ENCODE data around the gene RIPOR3. TPM values are rescaled to one million over a fixed set of nuclear protein-coding genes. Genes with fewer than 3 reads are reported as not detected.

RIPOR3 gene
- total and polyA plus RNA-seq, 5 experiments from 2014 or later = 0.53 to 2.4 (median 0.98) TPM; not detected in 2

- no peaks in the 10 kb centered on the region for H3K27me3 Mint-ChIP-seq
- no peak overlapping the region for H3K4me3 Mint-ChIP-seq
- no peaks in the 10 kb centered on the region for H3K9me3 Mint-ChIP-seq
- peak overlapping the region in 8 of 10 donors; percentile 25 to 71 (median 59) for H3K27ac Mint-ChIP-seq
- ATAC-seq = no peak
- peaks cover 0 to 85% (median 10%) of the 10 kb centered on the region in 3 donors for H3K36me3 Mint-ChIP-seq
- no peak for DNase-seq
- POLR2A ChIA-PET = interaction anchor here (0.6 to 1.1 kb wide), 2 partner anchors 23 to 373 kb away, joined by 3 read pairs; no protein-coding TSS in a partner anchor
- peaks cover 28 to 61% (median 43%) of the 10 kb centered on the region in 4 donors for H3K4me1 Mint-ChIP-seq
These were observed 126.0 kb downstream of the RIPOR3 start for GRCh38 chr20:50565383-50565782.

DNA sequence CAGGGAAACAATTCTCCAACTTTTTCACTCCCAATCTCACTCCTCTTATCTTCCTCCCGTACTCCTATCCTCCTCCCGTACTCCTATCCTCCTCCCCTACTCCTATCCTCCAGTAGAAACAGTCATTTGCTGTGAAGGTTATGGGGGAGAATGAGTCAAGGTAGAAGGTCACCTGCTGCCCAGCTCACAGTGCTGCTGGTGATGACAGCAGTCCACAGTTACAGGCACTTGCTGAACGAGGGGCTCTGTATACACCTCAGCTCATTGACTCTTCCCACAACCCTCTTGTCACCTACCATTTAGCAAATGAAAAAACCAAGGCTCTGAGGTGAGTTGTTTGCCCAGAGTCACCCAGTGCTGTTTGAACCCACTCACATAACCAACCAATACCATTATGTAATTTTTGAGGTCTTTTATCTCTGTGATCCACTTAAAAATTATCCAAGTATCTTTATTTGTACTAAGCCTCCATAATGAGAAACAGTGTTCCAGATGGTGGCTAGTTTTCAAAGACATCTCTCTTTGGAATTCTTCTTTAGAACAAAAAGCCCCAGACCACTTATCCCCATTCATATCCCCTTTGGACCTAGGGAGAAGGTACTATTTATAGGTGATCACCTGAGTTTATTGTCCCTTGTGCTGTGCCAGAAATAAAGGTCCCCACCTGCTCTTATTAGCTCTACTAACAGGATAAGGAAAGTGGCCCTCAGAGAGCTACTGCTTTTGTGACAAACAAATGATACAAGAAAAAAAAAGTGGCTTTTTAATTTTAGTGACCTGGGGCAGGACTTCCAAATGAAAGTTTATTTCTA, 128.0 kb downstream of the RIPOR3 start:
- Mint-ChIP-seq H3K36me3 (peaks cover 0 to 76% (median 10%) of the 10 kb centered on the region in 3 donors), H3K9me3 (no peaks in the 10 kb centered on the region), H3K4me1 (peaks cover 25 to 57% (median 40%) of the 10 kb centered on the region in 4 donors), H3K27me3 (no peaks in the 10 kb centered on the region), H3K27ac (peak overlapping the region in 7 of 10 donors; percentile 35 to 94 (median 54)), H3K4me3 (no peak overlapping the region)
- DNase-seq (no peak), ATAC-seq (no peak)
- POLR2A ChIA-PET = interaction anchor here (1.1 kb wide), 1 partner anchor 53 kb away, joined by 3 read pairs; the partner anchor contains the start of gene PTPN1

- peaks cover 0 to 71% (median 10%) of the 10 kb centered on the region in 3 donors for H3K36me3 Mint-ChIP-seq
- H3K9me3 Mint-ChIP-seq = no peaks in the 10 kb centered on the region
- no peaks in the 10 kb centered on the region for H3K27me3 Mint-ChIP-seq
- ATAC-seq (no peak), DNase-seq (no peak)
- peaks cover 29 to 58% (median 42%) of the 10 kb centered on the region in 4 donors for H3K4me1 Mint-ChIP-seq
- H3K27ac Mint-ChIP-seq = peak overlapping the region in 4 of 10 donors; percentile 27 to 58 (median 43)
- H3K4me3 Mint-ChIP-seq = no peak overlapping the region
- POLR2A ChIA-PET = interaction anchor here (1.1 kb wide), 1 partner anchor 52 kb away, joined by 3 read pairs; the partner anchor contains the start of gene PTPN1
These were observed 129.1 kb downstream of the RIPOR3 start for GRCh38 chr20:50562262-50562701.

GRCh38 chr20:50561379-50562078, 129.8 kb downstream of the RIPOR3 start:
- Mint-ChIP-seq H3K9me3 (no peaks in the 10 kb centered on the region), H3K27me3 (no peaks in the 10 kb centered on the region), H3K4me3 (peak overlapping the region in 3 of 10 donors; percentile 2 to 36 (median 19)), H3K4me1 (peaks cover 26 to 58% (median 40%) of the 10 kb centered on the region in 4 donors), H3K27ac (peak overlapping the region in 9 of 10 donors; percentile 5 to 79 (median 50)), H3K36me3 (peaks cover 0 to 66% (median 8%) of the 10 kb centered on the region in 3 donors)
- POLR2A ChIA-PET = no interaction called here
- ATAC-seq (no peak), DNase-seq (no peak)

GRCh38 chr20:50560867-50561266, 130.5 kb downstream of the RIPOR3 start:
- H3K36me3 Mint-ChIP-seq = peaks cover 0 to 66% (median 8%) of the 10 kb centered on the region in 3 donors
- ATAC-seq = no peak
- H3K27ac Mint-ChIP-seq = peak overlapping the region; percentile 5 to 80 (median 45)
- no peak overlapping the region for H3K4me3 Mint-ChIP-seq
- no peak for DNase-seq
- POLR2A ChIA-PET = no interaction called here
- H3K4me1 Mint-ChIP-seq = peaks cover 22 to 61% (median 42%) of the 10 kb centered on the region in 4 donors
- H3K27me3 Mint-ChIP-seq = no peaks in the 10 kb centered on the region
- H3K9me3 Mint-ChIP-seq = no peaks in the 10 kb centered on the region

GRCh38 chr20:50559856-50560638, 131.3 kb downstream of the RIPOR3 start:
- H3K4me3 Mint-ChIP-seq = no peak overlapping the region
- DNase-seq (no peak), ATAC-seq (no peak)
- H3K9me3 Mint-ChIP-seq = no peaks in the 10 kb centered on the region
- POLR2A ChIA-PET = interaction anchor here (0.7 kb wide), 1 partner anchor 14 kb away, joined by 4 read pairs; no protein-coding TSS in a partner anchor
- peaks cover 22 to 64% (median 43%) of the 10 kb centered on the region in 4 donors for H3K4me1 Mint-ChIP-seq
- H3K27me3 Mint-ChIP-seq = no peaks in the 10 kb centered on the region
- peaks cover 0 to 60% (median 6%) of the 10 kb centered on the region in 3 donors for H3K36me3 Mint-ChIP-seq
- peak overlapping the region in 5 of 10 donors; percentile 23 to 84 (median 54) for H3K27ac Mint-ChIP-seq

GRCh38 chr20:50559149-50559548, 132.2 kb downstream of the RIPOR3 start:
- Mint-ChIP-seq H3K9me3 (no peaks in the 10 kb centered on the region), H3K27ac (peak overlapping the region in 6 of 10 donors; percentile 7 to 63 (median 50)), H3K36me3 (peaks cover 0 to 51% (median 5%) of the 10 kb centered on the region in 3 donors), H3K27me3 (no peaks in the 10 kb centered on the region), H3K4me3 (no peak overlapping the region), H3K4me1 (peaks cover 22 to 58% (median 38%) of the 10 kb centered on the region in 4 donors)
- POLR2A ChIA-PET = interaction anchor here (0.7 kb wide), 1 partner anchor 15 kb away, joined by 4 read pairs; no protein-coding TSS in a partner anchor
- ATAC-seq (no peak), DNase-seq (no peak)

DNA sequence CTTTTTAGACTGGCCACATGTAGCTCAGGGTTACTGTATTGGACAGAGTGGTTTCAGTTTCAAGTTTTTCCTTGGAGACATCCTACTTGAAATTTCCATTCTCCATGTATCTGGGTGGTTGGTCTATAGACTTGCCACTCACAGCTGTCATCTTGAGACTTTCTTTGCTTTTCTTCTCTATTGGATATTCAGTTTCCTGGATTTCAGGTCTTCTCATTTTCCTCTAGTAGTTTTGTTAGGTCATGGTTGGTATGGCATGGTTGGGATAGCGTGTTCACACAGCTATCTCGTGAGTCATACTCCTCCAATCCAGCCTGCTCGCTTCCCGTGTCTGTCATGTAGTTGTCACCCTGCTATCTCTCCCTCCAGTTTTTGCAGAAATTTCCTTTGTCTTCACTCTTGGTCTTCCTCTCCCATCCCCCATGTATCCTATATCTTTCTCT, 132.8 kb downstream of the RIPOR3 start:
- ATAC-seq = no peak
- DNase-seq = no peak
- Mint-ChIP-seq H3K36me3 (peaks cover 0 to 47% (median 5%) of the 10 kb centered on the region in 3 donors), H3K27ac (peak overlapping the region in 2 of 10 donors; percentile 5 to 22), H3K27me3 (no peaks in the 10 kb centered on the region), H3K4me3 (peak overlapping the region in 1 of 10 donors; percentile 9), H3K9me3 (no peaks in the 10 kb centered on the region), H3K4me1 (peaks cover 22 to 56% (median 38%) of the 10 kb centered on the region in 4 donors)
- POLR2A ChIA-PET = no interaction called here

DNA sequence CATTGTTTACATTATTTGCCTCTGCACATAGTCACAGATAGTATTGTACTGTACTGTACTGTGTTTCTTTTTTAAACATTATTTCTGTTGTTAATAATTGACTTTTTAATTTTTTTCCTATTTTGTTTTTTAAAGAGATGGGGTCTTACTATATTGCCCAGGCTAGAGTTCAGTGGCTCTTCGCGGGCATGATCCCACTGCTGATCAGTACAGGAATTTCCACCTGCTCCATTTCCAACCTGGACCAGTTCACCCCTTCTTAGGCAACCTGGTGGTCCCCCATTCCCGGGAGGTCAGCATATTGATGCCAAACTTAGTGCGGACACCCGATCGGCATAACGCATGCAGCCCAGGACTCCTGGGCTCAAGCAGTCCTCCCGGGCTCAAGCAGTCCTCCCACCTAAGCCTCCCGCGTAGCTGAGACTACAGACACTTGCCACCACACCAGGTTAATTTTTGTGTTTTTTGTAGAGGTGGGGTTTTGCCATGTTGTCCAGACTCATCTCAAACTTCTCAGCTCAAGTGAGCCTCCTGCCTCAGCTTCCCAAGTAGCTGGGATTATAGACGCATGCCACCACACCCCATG, 133.7 kb downstream of the RIPOR3 start:
- peaks cover 20 to 50% (median 36%) of the 10 kb centered on the region in 4 donors for H3K4me1 Mint-ChIP-seq
- H3K9me3 Mint-ChIP-seq = no peaks in the 10 kb centered on the region
- ATAC-seq (no peak), DNase-seq (no peak)
- peak overlapping the region in 2 of 10 donors; percentile 18 to 38 for H3K27ac Mint-ChIP-seq
- H3K36me3 Mint-ChIP-seq = peaks cover 0 to 38% (median 1%) of the 10 kb centered on the region in 3 donors
- no peaks in the 10 kb centered on the region for H3K27me3 Mint-ChIP-seq
- H3K4me3 Mint-ChIP-seq = no peak overlapping the region
- POLR2A ChIA-PET = no interaction called here

- Mint-ChIP-seq H3K4me3 (no peak overlapping the region), H3K36me3 (peaks cover 0 to 31% (median 0%) of the 10 kb centered on the region in 3 donors), H3K9me3 (no peaks in the 10 kb centered on the region), H3K4me1 (peaks cover 22 to 39% (median 32%) of the 10 kb centered on the region in 4 donors), H3K27me3 (no peaks in the 10 kb centered on the region), H3K27ac (peak overlapping the region in 4 of 10 donors; percentile 33 to 67 (median 52))
- POLR2A ChIA-PET = no interaction called here
- no peak for ATAC-seq
- DNase-seq = no peak
These were observed 135.7 kb downstream of the RIPOR3 start for GRCh38 chr20:50555662-50556061.

DNA sequence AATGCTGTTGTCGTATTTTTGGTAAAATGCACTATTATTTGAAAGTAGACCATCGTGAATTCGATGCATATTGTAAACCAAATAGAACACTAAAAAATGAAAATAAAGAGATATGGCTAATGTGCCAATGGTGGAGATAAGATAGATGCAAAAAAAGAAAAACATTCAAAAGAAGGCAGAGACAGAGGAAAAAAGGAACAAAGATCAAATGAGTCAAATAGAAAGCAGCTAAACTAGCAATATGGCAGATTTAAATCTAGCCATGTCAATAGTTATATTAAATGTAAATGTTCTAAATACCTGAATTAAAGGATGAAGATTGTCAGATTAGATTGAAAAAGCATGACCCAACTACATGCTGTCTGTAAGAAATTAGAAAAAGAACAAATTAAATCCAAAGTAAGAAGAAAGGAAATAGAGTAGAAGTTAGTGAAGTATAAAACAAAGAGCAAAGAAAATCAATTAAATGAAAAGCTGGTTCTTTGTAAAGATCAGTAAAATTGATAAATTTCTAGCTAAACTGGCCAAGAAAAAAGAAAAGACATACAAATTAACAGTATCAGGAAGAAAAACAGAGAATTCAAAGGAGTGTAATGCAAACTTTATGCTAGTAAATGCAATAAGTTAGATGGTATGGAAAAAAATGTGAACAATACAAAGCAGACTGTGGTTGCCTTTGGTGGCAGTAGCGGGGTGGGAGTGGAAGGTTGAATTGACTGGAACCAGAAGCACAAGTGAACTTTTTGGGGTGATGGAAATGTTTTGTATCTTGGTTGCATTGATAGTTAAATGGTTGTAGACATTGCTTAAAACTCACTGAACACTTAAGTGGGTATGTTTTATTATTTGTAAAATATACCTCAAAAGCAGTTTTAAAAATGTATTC, 136.4 kb downstream of the RIPOR3 start:
- H3K27ac Mint-ChIP-seq = no peak overlapping the region
- peaks cover 0 to 36% (median 0%) of the 10 kb centered on the region in 3 donors for H3K36me3 Mint-ChIP-seq
- no peaks in the 10 kb centered on the region for H3K27me3 Mint-ChIP-seq
- no peak for DNase-seq
- H3K9me3 Mint-ChIP-seq = no peaks in the 10 kb centered on the region
- H3K4me1 Mint-ChIP-seq = peaks cover 25 to 43% (median 32%) of the 10 kb centered on the region in 4 donors
- POLR2A ChIA-PET = no interaction called here
- no peak for ATAC-seq
- no peak overlapping the region for H3K4me3 Mint-ChIP-seq
